H1 (cell line): Measurements from ENCODE around the gene TSPAN17. TPM values are rescaled to one million over a fixed set of nuclear protein-coding genes. Genes with fewer than 3 reads are reported as not detected.
"Not testable (repeated sequence)": the region's sequence is repeated elsewhere in the genome, so short reads cannot be mapped to it uniquely, and the experiment has no call there.

Experiments used
- CTCF ChIA-PET: fragments of 300-600 bp; sonication (Branson Sonifier 250); formaldehyde crosslinking; loops from one replicate; lab custom pipeline; 2021; ENCODE audit not compliant: partially characterized antibody; lab: Charles Lee
- POLR2A ChIA-PET: fragments of 300-600 bp; sonication (Branson Sonifier 250); formaldehyde crosslinking; loops from one replicate; lab custom pipeline; 2021; ENCODE audit warnings: inconsistent platforms; ENCODE audit not compliant: partially characterized antibody; lab: Charles Lee
- DNase-seq, 2 experiments: peaks; one replicate each; pipeline versions ENCODE4 v3.0.0 to v3.0.0-alpha.2; 2010 to 2022; ENCODE audit warnings: low spot score in 2 of 2, low read depth in 1 of 2, mixed read lengths in 1 of 2
- FAIRE-seq: peaks from 2 replicates; lab custom pipeline; 2011; peaks lifted over from hg19 to GRCh38; lab: Jason Lieb, UNC
- H2AFZ ChIP-seq: 2 replicates; pipeline ENCODE4 v1.8.1; 2012; ENCODE audit warnings: low read length, inconsistent platforms
- H2AK5ac ChIP-seq: 2 replicates; pipeline ENCODE4 v1.6.1; 2013; ENCODE audit warnings: low read depth, low read length
- H2BK120ac ChIP-seq: replicated peaks from 2 replicates; pipeline ENCODE3; 2013; ENCODE audit warnings: low read depth, low read length, inconsistent platforms
- H2BK12ac ChIP-seq: 2 replicates; pipeline ENCODE4 v1.6.1; 2013; ENCODE audit warnings: low read depth, low read length
- H2BK15ac ChIP-seq: 2 replicates; pipeline ENCODE4 v1.6.1; 2013; ENCODE audit warnings: low read length
- H2BK20ac ChIP-seq: 2 replicates; pipeline ENCODE4 v1.6.1; 2013; ENCODE audit warnings: low read length
- H2BK5ac ChIP-seq: 2 replicates; pipeline ENCODE4 v1.6.1; 2013; ENCODE audit warnings: low read depth, low read length
- H3K14ac ChIP-seq: 2 replicates; pipeline ENCODE4 v1.6.1; 2013; ENCODE audit warnings: inconsistent platforms; ENCODE audit not compliant: insufficient read length
- H3K18ac ChIP-seq: 2 replicates; pipeline ENCODE4 v1.6.1; 2013; ENCODE audit warnings: low read length; ENCODE audit errors: extremely low read depth
- H3K23ac ChIP-seq: 2 replicates; pipeline ENCODE4 v1.6.1; 2013; ENCODE audit warnings: inconsistent platforms; ENCODE audit not compliant: insufficient read length
- H3K23me2 ChIP-seq: 2 replicates; pipeline ENCODE4 v1.6.1; 2013; ENCODE audit warnings: low read depth, low read length
- H3K27ac ChIP-seq: 2 replicates; pipeline ENCODE4 v1.6.1; 2011; ENCODE audit warnings: low read depth, low read length, inconsistent platforms
- H3K27me3 ChIP-seq, 4 experiments: replicated peaks in 1 of 4; 1 replicate in 1 of 4; 2 replicates in 3 of 4; pipeline versions ENCODE4 v1.6.1 to v1.8.1; 2011 to 2013; ENCODE audit warnings: low read length in 3 of 4, mild to moderate bottlenecking in 3 of 4, inconsistent platforms in 2 of 4, mixed read lengths in 2 of 4, moderate library complexity in 1 of 4; ENCODE audit not compliant: control insufficient read depth in 3 of 4, insufficient read depth in 3 of 4; ENCODE audit errors: extremely low read depth in 1 of 4
- H3K36me3 ChIP-seq, 4 experiments: 2 replicates each; pipeline versions ENCODE4 v1.6.1 to v1.8.1; 2011 to 2013; ENCODE audit warnings: mild to moderate bottlenecking in 4 of 4, low read length in 3 of 4, moderate library complexity in 2 of 4, control low read depth in 1 of 4, inconsistent platforms in 1 of 4; ENCODE audit not compliant: insufficient read depth in 4 of 4, control insufficient read depth in 2 of 4
- H3K4ac ChIP-seq: replicated peaks from 2 replicates; pipeline ENCODE3; 2013; ENCODE audit warnings: low read length, low read depth, mixed read lengths, inconsistent platforms; ENCODE audit not compliant: insufficient read length
- H3K4me1 ChIP-seq, 4 experiments: replicated peaks in 1 of 4; 1 replicate in 1 of 4; 2 replicates in 3 of 4; pipeline versions ENCODE4 v1.6.1 to v1.8.1; 2011 to 2013; ENCODE audit warnings: low read length in 3 of 4, inconsistent platforms in 2 of 4, mixed read lengths in 1 of 4; ENCODE audit not compliant: insufficient read depth in 4 of 4, control insufficient read depth in 3 of 4
- H3K4me2 ChIP-seq, 2 experiments: 2 replicates each; pipeline versions ENCODE4 v1.6.1 to v1.8.1; 2011 to 2013; ENCODE audit warnings: low read depth in 2 of 2, low read length in 2 of 2, control low read depth in 1 of 2, inconsistent platforms in 1 of 2, mild to moderate bottlenecking in 1 of 2; ENCODE audit not compliant: insufficient read depth in 1 of 2
- H3K4me3 ChIP-seq, 4 experiments: fragments of 200-600, 300-600 bp in 1 of 4; sonication (generic), shearing (Covaris generic), sonication (Bioruptor Twin) in 1 of 4; 2 replicates each; pipeline versions ENCODE4 v1.5.1 to v1.8.1; 2011 to 2016; ENCODE audit warnings: low read length in 4 of 4, low read depth in 3 of 4, control low read depth in 2 of 4, inconsistent platforms in 2 of 4, mild to moderate bottlenecking in 2 of 4, mixed read lengths in 1 of 4, moderate library complexity in 1 of 4; ENCODE audit not compliant: insufficient read depth in 2 of 4; ENCODE audit errors: extremely low read depth in 1 of 4
- H3K56ac ChIP-seq: replicated peaks from 2 replicates; pipeline ENCODE3; 2013; ENCODE audit warnings: low read depth, mild to moderate bottlenecking, mixed read lengths, low read length, inconsistent platforms; ENCODE audit not compliant: insufficient read length
- H3K79me1 ChIP-seq: 2 replicates; pipeline ENCODE4 v1.6.1; 2013; ENCODE audit warnings: low read depth, low read length, control low read depth
- H3K79me2 ChIP-seq, 2 experiments: 2 replicates each; pipeline versions ENCODE4 v1.6.1 to v1.8.1; 2012 to 2013; ENCODE audit warnings: low read length in 2 of 2, mild to moderate bottlenecking in 2 of 2, inconsistent platforms in 1 of 2; ENCODE audit not compliant: insufficient read depth in 2 of 2, control insufficient read depth in 1 of 2
- H3K9ac ChIP-seq, 4 experiments: replicated peaks in 1 of 4; 1 replicate in 1 of 4; 2 replicates in 3 of 4; pipeline versions ENCODE4 v1.6.1 to v1.8.1; 2011 to 2013; ENCODE audit warnings: low read depth in 3 of 4, low read length in 3 of 4, control low read depth in 2 of 4, mild to moderate bottlenecking in 2 of 4, moderate library complexity in 2 of 4, inconsistent platforms in 1 of 4; ENCODE audit errors: extremely low read depth in 1 of 4
- H3K9me3 ChIP-seq, 2 experiments: 2 replicates each; pipeline versions ENCODE4 v1.6.1 to v1.8.1; 2012 to 2013; ENCODE audit warnings: mild to moderate bottlenecking in 2 of 2, moderate library complexity in 2 of 2, control low read depth in 1 of 2, inconsistent platforms in 1 of 2, low read depth in 1 of 2, low read length in 1 of 2, mixed read lengths in 1 of 2; ENCODE audit not compliant: insufficient read depth in 2 of 2
- H4K20me1 ChIP-seq, 2 experiments: replicated peaks in 1 of 2; 2 replicates each; pipeline versions ENCODE3 to v1.8.1; 2011 to 2013; ENCODE audit warnings: inconsistent platforms in 2 of 2, low read length in 2 of 2, mild to moderate bottlenecking in 1 of 2; ENCODE audit not compliant: insufficient read depth in 2 of 2, control insufficient read depth in 1 of 2
- H4K5ac ChIP-seq: 2 replicates; pipeline ENCODE4 v1.6.1; 2013; ENCODE audit warnings: low read length, low read depth, mixed read lengths, inconsistent platforms; ENCODE audit not compliant: insufficient read length
- H4K8ac ChIP-seq: 2 replicates; pipeline ENCODE4 v1.8.0; 2013; ENCODE audit warnings: mild to moderate bottlenecking, moderate library complexity, low read length, inconsistent platforms; ENCODE audit not compliant: insufficient read depth; ENCODE audit errors: extremely low read depth
- H4K91ac ChIP-seq: replicated peaks from 2 replicates; pipeline ENCODE3; 2013; ENCODE audit warnings: low read length, mixed read lengths, inconsistent platforms; ENCODE audit not compliant: insufficient read length
- CREB1 ChIP-seq: IDR thresholded peaks from 2 replicates; pipeline ENCODE4 v1.6.1; 2012; ENCODE audit warnings: inconsistent platforms
- KDM4A ChIP-seq: IDR thresholded peaks from one replicate; pipeline ENCODE4 v1.7.1; 2012; ENCODE audit warnings: low read depth, mild to moderate bottlenecking, moderate library complexity, low read length, inconsistent platforms; ENCODE audit not compliant: severe bottlenecking
- SP1 ChIP-seq: IDR thresholded peaks from 2 replicates; pipeline ENCODE4 v1.6.1; 2011; ENCODE audit warnings: low read depth, low read length
- WGBS, 2 experiments: shearing (Covaris generic) in 1 of 2; methylation state at CpG; one replicate each; pipeline versions ENCODE4 v1.1.6 to v1.1.7; 2013 to 2015; ENCODE audit warnings: low lambda C conversion rate in 2 of 2, mixed read lengths in 2 of 2, inconsistent platforms in 1 of 2, low coverage in 1 of 2, missing lambda C conversion rate in 1 of 2; ENCODE audit not compliant: insufficient replicate concordance in 2 of 2, insufficient coverage in 1 of 2, insufficient read length in 1 of 2; ENCODE audit errors: extremely low coverage in 1 of 2, missing lambda C conversion rate in 1 of 2; 5-methylcytosine and 5-hydroxymethylcytosine counted together
- polyA plus RNA-seq, 7 experiments: library from polyadenylated mRNA; depleted of rRNA in 3 of 7; stranded (reverse) in 5 of 7; unstranded in 2 of 7; fragments of >200 nt in 5 of 7; fragments of 200-250 nt in 2 of 7; gene quantifications; 1 replicate in 5 of 7; 2 replicates in 1 of 7; 4 replicates in 1 of 7; pipeline versions ENCODE4 v1.2.1 to v1.2.3, GENCODE V29; 2011 to 2013; ENCODE audit warnings: missing spikeins in 2 of 7, mixed read lengths in 2 of 7
- total RNA-seq: library from RNA; stranded (reverse); fragmentation: NEBNext Ultra II Directional; extraction: Animal tissue kit (Norgen Biotek cat#: 25700); gene quantifications from 2 replicates; pipeline ENCODE4 v1.2.1, GENCODE V29; 2021

Gene TSPAN17
- total and polyA plus RNA-seq, 2 of the 8 experiments (the other 6 are each of a cell fraction or from before 2014, with no cell fraction given) = 41.5 to 53.7 TPM

GRCh38 chr5:176647030-176647842, at the start of gene TSPAN17 (continued):
- TF ChIP-seq CREB1 (peak; percentile 82), KDM4A (peak; percentile 52), SP1 (0 out of 2 replicates have a peak, but pooled peaks have one; percentile 18)
- TF ChIP-seq, all 59 proteins: peak for 16

DNA sequence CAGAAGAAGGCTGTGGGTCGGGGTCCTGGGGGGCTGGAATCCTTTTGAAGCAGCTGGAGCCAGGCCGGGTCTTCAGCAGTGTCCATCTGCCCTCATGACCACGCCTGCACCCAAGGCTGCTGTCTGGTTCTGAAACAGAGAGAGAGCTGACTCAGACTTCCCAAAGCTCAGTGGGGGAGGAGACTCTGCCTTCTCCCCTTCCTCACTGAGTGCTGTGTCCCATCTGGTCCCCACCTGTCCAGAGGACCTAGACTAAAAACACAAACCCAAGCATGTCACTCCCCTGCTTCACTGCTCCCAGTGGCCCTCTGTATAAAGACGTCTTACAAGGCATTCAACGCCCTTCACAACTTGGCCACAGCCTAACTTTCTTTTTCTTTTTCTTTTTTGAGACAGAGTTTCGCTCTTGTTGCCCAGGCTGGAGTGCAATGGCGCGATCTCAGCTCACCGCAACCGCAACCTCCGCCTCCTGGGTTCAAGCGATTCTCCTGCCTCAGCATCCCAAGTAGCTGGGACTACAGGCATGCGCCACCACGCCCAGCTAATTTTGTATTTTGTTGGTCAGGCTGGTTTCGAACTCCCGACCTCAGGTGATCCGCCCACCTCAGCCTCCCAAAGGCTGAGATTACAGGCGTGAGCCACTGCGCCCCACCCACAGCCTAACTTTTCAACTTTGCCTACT, 47.4 kb upstream of the TSPAN17 start:
- H3K18ac ChIP-seq, H3K56ac ChIP-seq, H2BK12ac ChIP-seq, H2BK120ac ChIP-seq, H2AFZ ChIP-seq, H3K4me3 ChIP-seq, H3K4me2 ChIP-seq, H4K5ac ChIP-seq, H4K20me1 ChIP-seq, H2BK5ac ChIP-seq, H2BK15ac ChIP-seq, FAIRE-seq, H3K79me1 ChIP-seq, H3K23me2 ChIP-seq, H3K14ac ChIP-seq, H3K4me1 ChIP-seq, DNase-seq, H3K79me2 ChIP-seq, H3K4ac ChIP-seq, H4K91ac ChIP-seq, H3K27ac ChIP-seq, H3K23ac ChIP-seq, H3K9ac ChIP-seq, POLR2A ChIA-PET, H2AK5ac ChIP-seq, H2BK20ac ChIP-seq, H3K36me3 ChIP-seq, H3K9me3 ChIP-seq, H4K8ac ChIP-seq: not testable (repeated sequence)
- WGBS, 2 experiments = 96% methylated on average over 19 of the region's 19 CpGs; no CpG with 5 or more reads in 1 of the 2 experiments
- CTCF ChIA-PET = interaction anchor here (1.3 kb wide), 1 partner anchor 870 kb away, joined by 3 read pairs; no protein-coding TSS in a partner anchor
- H3K27me3 ChIP-seq = peaks cover 0 to 19% (median 7%) of the 10 kb centered on the region in 4 experiments; a peak in 3 of 7 replicates
